Natural killer cell treated with Interleukin-12 subunit alpha and Interleukin-12 subunit beta and Interleukin-15 and Interleukin-18, amount 100 ng/mL, for 72 hours (primary cell): ENCODE data around the gene VTI1A. TPM values are rescaled to one million over a fixed set of nuclear protein-coding genes. Genes with fewer than 3 reads are reported as not detected.

ENCODE experiments used
- ATAC-seq, 2 donors: fragments of 150-1000 bp; cut with Tn5 transposase in 1 of 2; sonication (Bioruptor Pico), chemical (Tn5 transposase) in 1 of 2; 2 replicates each; pipeline ENCODE4 v1.10.0; 2021
- DNase-seq: peaks from one replicate; pipeline ENCODE4 v3.0.0; 2022; ENCODE audit warnings: low spot score
- H3K27ac Mint-ChIP-seq, 2 donors: 1 replicate in 1 of 2; 2 replicates in 1 of 2; pipeline ENCODE4 v1.8.0; 2022; ENCODE audit warnings: mixed read lengths in 2 of 2, mild to moderate bottlenecking in 1 of 2, moderate library complexity in 1 of 2
- H3K27me3 Mint-ChIP-seq, 2 donors: 1 replicate in 1 of 2; 2 replicates in 1 of 2; pipeline ENCODE4 v1.8.0; 2022; ENCODE audit warnings: mixed read lengths in 2 of 2
- H3K36me3 Mint-ChIP-seq: one replicate; pipeline ENCODE4 v1.8.0; 2022; ENCODE audit warnings: mixed read lengths
- H3K4me1 Mint-ChIP-seq, 2 donors: 1 replicate in 1 of 2; 2 replicates in 1 of 2; pipeline ENCODE4 v1.8.0; 2022; ENCODE audit warnings: low read depth in 2 of 2, mixed read lengths in 2 of 2, mild to moderate bottlenecking in 1 of 2
- H3K4me3 Mint-ChIP-seq: one replicate; pipeline ENCODE4 v1.8.0; 2022; ENCODE audit warnings: mixed read lengths
- H3K9me3 Mint-ChIP-seq: 2 replicates; pipeline ENCODE4 v1.8.0; 2022; ENCODE audit warnings: mixed read lengths
- total RNA-seq, 2 donors: library from RNA; stranded (reverse); gene quantifications; one replicate each; pipeline ENCODE4 v1.2.3, GENCODE V29; 2022

The VTI1A gene
- total RNA-seq, 2 donors from 2014 or later = 51.9 to 90.5 TPM

GRCh38 chr10:112643600-112644264 is 196.7 kb downstream of the VTI1A start:
- Mint-ChIP-seq H3K4me1 (peaks cover 6% of the 10 kb centered on the region in 2 donors), H3K4me3 (no peak overlapping the region)

DNA sequence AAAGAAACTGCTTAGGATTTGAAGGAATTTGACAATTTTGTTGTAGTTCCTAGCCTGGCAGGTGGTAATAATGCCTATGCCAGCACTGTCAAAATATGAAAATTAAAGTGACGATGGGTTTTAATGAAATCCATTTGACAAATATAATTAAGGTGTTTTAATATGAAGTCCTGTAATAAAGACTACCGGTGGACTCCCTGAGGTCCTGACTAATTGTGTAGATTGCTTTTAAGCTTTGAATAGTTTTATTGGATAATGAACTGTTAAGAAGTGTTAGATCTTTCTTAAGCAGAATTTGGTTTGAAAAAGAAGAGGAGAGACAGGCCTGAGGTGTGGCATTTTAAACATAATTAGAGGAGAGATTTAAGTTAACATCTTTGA is 197.2 kb downstream of the VTI1A start:
- no peaks in the 10 kb centered on the region for H3K36me3 Mint-ChIP-seq
- ATAC-seq (no peak), DNase-seq (no peak)
- no peak overlapping the region for H3K27ac Mint-ChIP-seq
- H3K4me1 Mint-ChIP-seq = peaks cover 6% of the 10 kb centered on the region in 2 donors
- H3K9me3 Mint-ChIP-seq = no peaks in the 10 kb centered on the region
- no peaks in the 10 kb centered on the region for H3K27me3 Mint-ChIP-seq
- H3K4me3 Mint-ChIP-seq = no peak overlapping the region

More at GRCh38 chr10:112643600-112644264, 196.7 kb downstream of the VTI1A start:
- Mint-ChIP-seq H3K36me3 (no peaks in the 10 kb centered on the region), H3K9me3 (no peaks in the 10 kb centered on the region), H3K27me3 (no peaks in the 10 kb centered on the region), H3K27ac (no peak overlapping the region)
- no peak for ATAC-seq
- DNase-seq = no peak

- Mint-ChIP-seq H3K4me3 (no peak overlapping the region), H3K4me1 (peaks cover 0 to 10% of the 10 kb centered on the region in 2 donors), H3K27ac (no peak overlapping the region), H3K36me3 (no peaks in the 10 kb centered on the region), H3K27me3 (no peaks in the 10 kb centered on the region), H3K9me3 (no peaks in the 10 kb centered on the region)
- ATAC-seq = no peak
- no peak for DNase-seq
Measured at GRCh38 chr10:112649006-112649821, 202.2 kb downstream of the VTI1A start.

DNA sequence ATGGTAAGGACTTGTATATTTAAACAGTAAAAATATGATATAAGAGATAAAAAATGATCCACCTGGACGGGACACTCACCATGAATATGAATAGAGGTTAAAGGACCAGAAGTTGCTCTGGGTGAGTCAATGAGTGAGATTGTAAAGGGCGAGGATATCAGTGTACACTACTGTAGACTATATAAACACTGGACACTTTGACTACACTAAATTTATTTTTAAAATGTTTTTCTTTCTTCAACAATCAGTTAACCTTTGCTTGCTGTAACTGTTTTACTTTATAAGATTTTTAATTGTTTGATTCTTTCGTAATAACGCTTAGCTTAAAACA is 202.8 kb downstream of the VTI1A start:
- Mint-ChIP-seq H3K9me3 (no peaks in the 10 kb centered on the region), H3K36me3 (no peaks in the 10 kb centered on the region), H3K4me3 (no peak overlapping the region), H3K4me1 (peaks cover 0 to 8% of the 10 kb centered on the region in 2 donors), H3K27me3 (no peaks in the 10 kb centered on the region), H3K27ac (no peak overlapping the region)
- DNase-seq (no peak), ATAC-seq (no peak)

- Mint-ChIP-seq H3K27ac (no peak overlapping the region), H3K4me1 (peaks cover 0 to 12% of the 10 kb centered on the region in 2 donors), H3K9me3 (no peaks in the 10 kb centered on the region), H3K27me3 (no peaks in the 10 kb centered on the region), H3K36me3 (no peaks in the 10 kb centered on the region), H3K4me3 (no peak overlapping the region)
- no peak for DNase-seq
- ATAC-seq = no peak
Measured at GRCh38 chr10:112650588-112651030, 203.6 kb downstream of the VTI1A start.

DNA sequence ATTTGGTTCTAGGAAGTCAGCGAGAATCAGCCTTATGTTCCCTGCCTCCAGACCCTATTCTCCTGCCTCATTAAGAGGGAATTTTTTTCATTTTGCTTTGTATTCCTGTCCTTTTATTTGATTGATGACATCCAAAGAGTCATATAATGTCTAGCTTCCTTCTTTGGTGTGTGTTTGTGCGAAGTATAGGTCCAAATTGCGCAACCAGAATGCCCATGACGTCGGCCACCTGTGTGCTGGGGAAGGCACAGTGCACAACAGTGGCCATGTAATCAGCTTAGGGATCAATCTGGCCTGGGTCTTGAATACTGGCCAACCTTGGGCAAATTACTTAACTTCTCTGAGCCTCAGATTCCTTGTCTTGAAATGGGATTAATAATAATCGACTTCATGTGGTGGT is 206.2 kb downstream of the VTI1A start:
- DNase-seq (no peak), ATAC-seq (no peak)
- H3K36me3 Mint-ChIP-seq = no peaks in the 10 kb centered on the region
- peaks cover 0 to 10% of the 10 kb centered on the region in 2 donors for H3K4me1 Mint-ChIP-seq
- H3K27ac Mint-ChIP-seq = no peak overlapping the region
- no peaks in the 10 kb centered on the region for H3K27me3 Mint-ChIP-seq
- H3K4me3 Mint-ChIP-seq = no peak overlapping the region
- no peaks in the 10 kb centered on the region for H3K9me3 Mint-ChIP-seq

- Mint-ChIP-seq H3K27ac (no peak overlapping the region), H3K4me1 (peaks cover 0 to 10% of the 10 kb centered on the region in 2 donors), H3K36me3 (no peaks in the 10 kb centered on the region), H3K9me3 (no peaks in the 10 kb centered on the region), H3K27me3 (no peaks in the 10 kb centered on the region), H3K4me3 (no peak overlapping the region)
- ATAC-seq (no peak), DNase-seq (no peak)
Measured at GRCh38 chr10:112653851-112654250, 206.8 kb downstream of the VTI1A start.

DNA sequence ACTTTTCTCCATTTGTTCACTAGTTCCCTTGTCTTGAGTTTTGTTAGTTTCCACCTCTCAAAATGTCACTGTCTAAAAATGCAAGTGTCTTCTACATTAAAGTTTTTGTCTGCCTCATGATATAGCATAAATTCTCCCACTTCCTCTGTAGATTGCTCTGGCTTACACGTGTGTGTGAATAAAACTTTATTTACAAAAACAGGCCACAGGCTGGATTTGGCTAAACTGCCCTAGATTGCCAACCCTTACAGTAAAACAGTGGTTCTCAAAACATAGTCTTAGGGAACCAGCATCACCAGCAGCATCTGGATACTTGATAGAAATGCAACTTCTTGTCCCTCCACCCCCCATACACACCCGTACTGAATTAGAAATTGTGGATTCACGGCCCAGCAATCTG is 207.8 kb downstream of the VTI1A start:
- no peak overlapping the region for H3K27ac Mint-ChIP-seq
- no peaks in the 10 kb centered on the region for H3K27me3 Mint-ChIP-seq
- H3K4me1 Mint-ChIP-seq = peaks cover 0 to 10% of the 10 kb centered on the region in 2 donors
- ATAC-seq = no peak
- no peaks in the 10 kb centered on the region for H3K36me3 Mint-ChIP-seq
- H3K4me3 Mint-ChIP-seq = no peak overlapping the region
- DNase-seq = no peak
- H3K9me3 Mint-ChIP-seq = no peaks in the 10 kb centered on the region

DNA sequence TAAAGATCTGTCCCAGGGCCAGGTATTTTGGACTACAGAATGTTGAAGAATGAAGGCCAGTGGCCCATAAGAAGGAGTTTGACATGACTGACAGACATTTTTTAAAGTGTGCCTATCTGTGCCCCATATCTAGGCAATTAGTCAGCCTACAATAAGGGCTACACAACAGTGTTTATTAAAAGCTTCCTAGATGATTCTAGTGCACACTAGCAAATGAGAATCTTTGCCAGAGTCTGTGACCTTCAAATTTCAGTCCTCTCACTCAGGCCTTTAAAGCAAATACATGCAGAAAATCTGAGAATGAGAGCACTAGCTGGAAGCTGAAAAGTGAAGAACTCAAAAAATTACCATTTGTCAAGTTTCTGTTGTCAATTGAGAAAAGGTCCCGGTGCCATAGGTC is 208.7 kb downstream of the VTI1A start:
- H3K36me3 Mint-ChIP-seq = no peaks in the 10 kb centered on the region
- ATAC-seq (no peak), DNase-seq (no peak)
- H3K9me3 Mint-ChIP-seq = no peaks in the 10 kb centered on the region
- H3K27me3 Mint-ChIP-seq = no peaks in the 10 kb centered on the region
- peaks cover 0 to 10% of the 10 kb centered on the region in 2 donors for H3K4me1 Mint-ChIP-seq
- no peak overlapping the region for H3K4me3 Mint-ChIP-seq
- no peak overlapping the region for H3K27ac Mint-ChIP-seq

- DNase-seq (no peak), ATAC-seq (no peak)
- no peaks in the 10 kb centered on the region for H3K27me3 Mint-ChIP-seq
- H3K36me3 Mint-ChIP-seq = no peaks in the 10 kb centered on the region
- no peaks in the 10 kb centered on the region for H3K9me3 Mint-ChIP-seq
- H3K27ac Mint-ChIP-seq = no peak overlapping the region
- no peak overlapping the region for H3K4me3 Mint-ChIP-seq
- H3K4me1 Mint-ChIP-seq = peaks cover 0 to 7% of the 10 kb centered on the region in 2 donors
Measured at GRCh38 chr10:112658465-112658864, 211.4 kb downstream of the VTI1A start.

DNA sequence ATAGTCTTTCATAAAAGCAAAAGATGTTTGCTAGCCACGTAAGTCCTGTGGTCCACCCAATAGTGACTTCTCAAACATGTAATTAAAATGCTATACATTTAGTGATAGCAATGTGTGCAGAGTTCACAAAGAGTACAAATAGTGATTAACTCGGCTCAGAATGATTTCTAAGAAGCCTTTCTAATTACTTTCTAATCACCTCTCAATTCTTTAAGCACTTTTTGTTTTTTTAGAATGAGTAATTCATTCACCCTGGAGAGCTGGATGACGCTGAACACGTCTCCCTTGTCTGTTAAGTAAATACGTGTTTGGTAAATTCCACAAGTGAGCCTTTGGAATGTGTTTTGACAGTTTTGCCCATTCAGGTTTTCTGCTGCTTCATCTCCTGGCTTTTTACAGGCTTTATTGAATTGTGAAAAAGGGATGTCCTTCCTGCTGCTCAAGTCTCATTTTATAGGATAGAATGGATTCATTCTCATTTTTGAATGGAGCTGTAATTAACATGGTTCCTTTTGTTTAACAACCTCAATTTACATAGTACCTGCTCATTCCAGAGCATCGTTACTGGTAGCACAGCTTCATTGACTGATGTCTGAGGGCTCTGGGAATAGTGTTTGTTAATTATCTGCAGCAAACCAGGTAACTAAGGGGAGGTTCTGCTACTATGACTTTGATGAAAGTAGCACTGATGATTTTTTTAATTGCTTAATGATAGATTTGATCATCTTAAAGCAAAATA is 212.1 kb downstream of the VTI1A start:
- no peak for ATAC-seq
- H3K27ac Mint-ChIP-seq = no peak overlapping the region
- no peaks in the 10 kb centered on the region for H3K27me3 Mint-ChIP-seq
- H3K36me3 Mint-ChIP-seq = no peaks in the 10 kb centered on the region
- peaks cover 0 to 6% of the 10 kb centered on the region in 2 donors for H3K4me1 Mint-ChIP-seq
- no peaks in the 10 kb centered on the region for H3K9me3 Mint-ChIP-seq
- DNase-seq = no peak
- no peak overlapping the region for H3K4me3 Mint-ChIP-seq

DNA sequence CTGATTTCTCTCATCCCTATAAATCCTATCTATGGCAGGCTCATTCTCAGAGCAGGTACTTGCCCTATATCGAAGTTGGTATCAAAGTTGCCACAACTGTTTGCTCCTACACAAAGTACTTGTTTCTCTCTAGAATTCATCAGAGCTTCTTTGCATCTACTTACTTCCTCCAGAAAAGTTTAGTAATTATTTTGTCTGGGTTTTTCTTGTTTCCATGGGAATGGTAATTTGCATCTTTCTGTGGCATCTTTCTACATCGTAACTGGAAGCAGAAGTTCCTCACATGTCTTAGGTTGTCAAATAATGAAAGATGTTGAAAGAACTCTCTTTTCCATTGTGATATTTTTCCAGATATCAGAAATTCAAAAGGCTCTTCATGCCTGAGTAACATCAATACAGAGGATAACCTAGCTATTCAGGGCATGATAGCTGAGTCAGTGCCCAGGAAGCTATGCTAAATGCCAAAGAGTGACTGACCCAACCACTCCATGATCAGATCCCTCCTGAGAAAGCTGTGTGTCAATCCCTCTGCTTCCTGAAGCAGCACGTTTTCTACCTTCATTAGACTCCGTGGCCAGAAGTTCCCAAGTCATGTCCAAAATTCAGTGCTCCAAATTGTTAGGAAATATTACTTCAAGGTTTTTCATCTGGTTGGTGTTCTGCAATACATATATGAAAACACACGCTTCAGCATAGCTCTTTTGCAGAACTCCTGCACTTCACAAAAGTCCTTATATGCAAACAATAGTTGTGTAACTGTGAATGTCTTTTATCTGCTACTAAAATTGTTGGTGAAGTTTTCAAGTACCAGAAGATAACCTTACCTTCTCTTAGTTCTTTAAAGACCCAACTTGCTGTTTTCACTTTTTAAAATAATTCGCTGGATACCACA is 216.5 kb downstream of the VTI1A start:
- Mint-ChIP-seq H3K36me3 (peaks cover 4% of the 10 kb centered on the region), H3K27ac (no peak overlapping the region), H3K4me1 (no peaks in the 10 kb centered on the region), H3K27me3 (no peaks in the 10 kb centered on the region), H3K9me3 (no peaks in the 10 kb centered on the region), H3K4me3 (no peak overlapping the region)
- DNase-seq (no peak), ATAC-seq (no peak)

- DNase-seq (no peak), ATAC-seq (no peak)
- no peak overlapping the region for H3K4me3 Mint-ChIP-seq
- H3K4me1 Mint-ChIP-seq = no peaks in the 10 kb centered on the region
- peaks cover 4% of the 10 kb centered on the region for H3K36me3 Mint-ChIP-seq
- no peak overlapping the region for H3K27ac Mint-ChIP-seq
- H3K9me3 Mint-ChIP-seq = no peaks in the 10 kb centered on the region
- H3K27me3 Mint-ChIP-seq = no peaks in the 10 kb centered on the region
Measured at GRCh38 chr10:112666094-112666493, 219.1 kb downstream of the VTI1A start.
